Thyroid gland (tissue), 4 donors: ENCODE results near the gene KCNIP4.

Source experiments
- POLR2A ChIP-seq, 2 donors: fragments of 450-650 bp; IDR thresholded peaks; one replicate each; pipeline ENCODE4 v1.6.1; 2017; ENCODE audit warnings: antibody characterized with exemption in 2 of 2, mild to moderate bottlenecking in 2 of 2, moderate library complexity in 1 of 2
- TF ChIP-seq, protein P1 (sequence below), 6 experiments: fragments of 200-600 bp in 3 of 6; fragments of 450-650 bp in 3 of 6; sonication (generic) in 3 of 6; IDR thresholded peaks; one replicate each; pipeline ENCODE4 v1.5.1; 2016 to 2019; ENCODE audit warnings: antibody characterized with exemption in 6 of 6, mild to moderate bottlenecking in 2 of 6, inconsistent platforms in 1 of 6, moderate library complexity in 1 of 6

DNA sequence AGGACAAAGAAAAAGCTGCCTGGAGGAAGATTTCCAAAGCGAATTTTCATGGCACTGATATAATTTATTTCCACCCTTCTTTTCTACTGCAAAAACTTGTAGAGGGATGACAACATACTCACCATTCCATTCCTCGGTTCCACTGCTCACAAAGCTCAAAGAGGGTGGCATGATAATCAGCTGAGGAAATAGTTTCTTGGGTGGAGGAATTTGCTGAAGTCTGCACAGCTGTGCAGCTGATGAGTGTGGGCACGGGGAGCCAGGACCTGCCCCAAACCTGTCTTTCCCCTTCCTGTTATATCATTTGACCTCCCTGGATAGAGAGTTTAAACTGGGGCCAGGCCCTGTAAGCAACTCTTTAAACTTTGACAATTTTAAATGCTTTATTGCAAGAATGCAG is 1087.7 kb downstream of the KCNIP4 start:
- no peak for TF ChIP-seq POLR2A (IDR thresholded peaks at IDR 0.05)
- TF ChIP-seq, protein P1, sequence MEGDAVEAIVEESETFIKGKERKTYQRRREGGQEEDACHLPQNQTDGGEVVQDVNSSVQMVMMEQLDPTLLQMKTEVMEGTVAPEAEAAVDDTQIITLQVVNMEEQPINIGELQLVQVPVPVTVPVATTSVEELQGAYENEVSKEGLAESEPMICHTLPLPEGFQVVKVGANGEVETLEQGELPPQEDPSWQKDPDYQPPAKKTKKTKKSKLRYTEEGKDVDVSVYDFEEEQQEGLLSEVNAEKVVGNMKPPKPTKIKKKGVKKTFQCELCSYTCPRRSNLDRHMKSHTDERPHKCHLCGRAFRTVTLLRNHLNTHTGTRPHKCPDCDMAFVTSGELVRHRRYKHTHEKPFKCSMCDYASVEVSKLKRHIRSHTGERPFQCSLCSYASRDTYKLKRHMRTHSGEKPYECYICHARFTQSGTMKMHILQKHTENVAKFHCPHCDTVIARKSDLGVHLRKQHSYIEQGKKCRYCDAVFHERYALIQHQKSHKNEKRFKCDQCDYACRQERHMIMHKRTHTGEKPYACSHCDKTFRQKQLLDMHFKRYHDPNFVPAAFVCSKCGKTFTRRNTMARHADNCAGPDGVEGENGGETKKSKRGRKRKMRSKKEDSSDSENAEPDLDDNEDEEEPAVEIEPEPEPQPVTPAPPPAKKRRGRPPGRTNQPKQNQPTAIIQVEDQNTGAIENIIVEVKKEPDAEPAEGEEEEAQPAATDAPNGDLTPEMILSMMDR (IDR thresholded peaks at IDR 0.05) = no peak
